HUES6 (cell line): ENCODE measurements around the gene SREBF2.

Experiments used
- H3K27ac ChIP-seq: 2 replicates; pipeline ENCODE4 v1.7.0; 2013; ENCODE audit warnings: low read depth, mild to moderate bottlenecking, low read length, inconsistent platforms
- H3K27me3 ChIP-seq: 2 replicates; pipeline ENCODE4 v1.6.1; 2013; ENCODE audit warnings: low read length; ENCODE audit not compliant: control insufficient read depth, insufficient read depth
- H3K36me3 ChIP-seq: 2 replicates; pipeline ENCODE4 v1.6.1; 2013; ENCODE audit warnings: low read length; ENCODE audit not compliant: control insufficient read depth, insufficient read depth
- H3K4me1 ChIP-seq: 2 replicates; pipeline ENCODE4 v1.6.1; 2013; ENCODE audit warnings: low read length; ENCODE audit not compliant: control insufficient read depth, insufficient read depth
- H3K4me3 ChIP-seq: 2 replicates; pipeline ENCODE4 v1.5.1; 2013; ENCODE audit warnings: low read depth, low read length
- H3K9ac ChIP-seq: one replicate; pipeline ENCODE4 v1.6.1; 2013; ENCODE audit warnings: mild to moderate bottlenecking, low read length
- H3K9me3 ChIP-seq: 2 replicates; pipeline ENCODE4 v1.6.1; 2013; ENCODE audit warnings: low read depth, low read length; ENCODE audit not compliant: control insufficient read depth, insufficient read depth

The SREBF2 gene

GRCh38 chr22:41904450-41905410, 71.8 kb downstream of the SREBF2 start:
- no peak overlapping the region for H3K27ac ChIP-seq

GRCh38 chr22:41905411-41906202, 72.7 kb downstream of the SREBF2 start:
- no peak overlapping the region for H3K9ac ChIP-seq
- H3K4me1 ChIP-seq, result peaks cover 20% of the 10 kb centered on the region; the same call in 1 of the 2 replicates
- H3K27me3 ChIP-seq, result peaks cover 30% of the 10 kb centered on the region
- no peak overlapping the region for H3K27ac ChIP-seq
- no peaks in the 10 kb centered on the region for H3K9me3 ChIP-seq
- peaks cover 74% of the 10 kb centered on the region for H3K36me3 ChIP-seq
- no peak overlapping the region for H3K4me3 ChIP-seq

More at GRCh38 chr22:41904450-41905410, 71.8 kb downstream of the SREBF2 start:
- H3K4me1 ChIP-seq, result peaks cover 17% of the 10 kb centered on the region; the same call in 1 of the 2 replicates
- no peaks in the 10 kb centered on the region for H3K9me3 ChIP-seq
- no peak overlapping the region for H3K9ac ChIP-seq
- H3K4me3 ChIP-seq, result no peak overlapping the region
- peaks cover 21% of the 10 kb centered on the region for H3K27me3 ChIP-seq
- peaks cover 82% of the 10 kb centered on the region for H3K36me3 ChIP-seq

GRCh38 chr22:41906822-41907221, 73.9 kb downstream of the SREBF2 start:
- peaks cover 62% of the 10 kb centered on the region for H3K36me3 ChIP-seq
- H3K27me3 ChIP-seq, result peaks cover 42% of the 10 kb centered on the region
- no peak overlapping the region for H3K9ac ChIP-seq
- no peaks in the 10 kb centered on the region for H3K9me3 ChIP-seq
- no peak overlapping the region for H3K27ac ChIP-seq
- no peak overlapping the region for H3K4me3 ChIP-seq
- H3K4me1 ChIP-seq, result peaks cover 23% of the 10 kb centered on the region; the same call in 1 of the 2 replicates

- no peaks in the 10 kb centered on the region for H3K9me3 ChIP-seq
- peaks cover 23% of the 10 kb centered on the region; the same call in 1 of the 2 replicates for H3K4me1 ChIP-seq
- peak overlapping the region; percentile 23 for H3K9ac ChIP-seq
- peaks cover 53% of the 10 kb centered on the region for H3K36me3 ChIP-seq
- H3K27ac ChIP-seq, result no peak overlapping the region
- peaks cover 51% of the 10 kb centered on the region for H3K27me3 ChIP-seq
- no peak overlapping the region for H3K4me3 ChIP-seq
These were observed 74.8 kb downstream of the SREBF2 start for GRCh38 chr22:41907436-41908401.

- Histone ChIP-seq H3K27ac (no peak overlapping the region), H3K4me1 (peaks cover 27% of the 10 kb centered on the region; the same call in 1 of the 2 replicates), H3K36me3 (peaks cover 43% of the 10 kb centered on the region), H3K27me3 (peaks cover 60% of the 10 kb centered on the region), H3K9ac (no peak overlapping the region), H3K4me3 (no peak overlapping the region), H3K9me3 (no peaks in the 10 kb centered on the region)
These were observed 75.8 kb downstream of the SREBF2 start for GRCh38 chr22:41908411-41909309.

GRCh38 chr22:41909310-41910049, 76.6 kb downstream of the SREBF2 start:
- H3K9me3 ChIP-seq, result no peaks in the 10 kb centered on the region
- peaks cover 35% of the 10 kb centered on the region for H3K36me3 ChIP-seq
- H3K9ac ChIP-seq, result no peak overlapping the region
- peaks cover 27% of the 10 kb centered on the region; the same call in 1 of the 2 replicates for H3K4me1 ChIP-seq
- no peak overlapping the region for H3K27ac ChIP-seq
- H3K27me3 ChIP-seq, result peaks cover 68% of the 10 kb centered on the region
- H3K4me3 ChIP-seq, result peak overlapping the region; percentile 40; the same call in 1 of the 2 replicates

GRCh38 chr22:41910050-41911000, 77.4 kb downstream of the SREBF2 start:
- H3K27ac ChIP-seq, result no peak overlapping the region
- H3K36me3 ChIP-seq, result peaks cover 26% of the 10 kb centered on the region
- peak overlapping the region; percentile 40; the same call in 1 of the 2 replicates for H3K4me3 ChIP-seq
- H3K27me3 ChIP-seq, result peaks cover 77% of the 10 kb centered on the region
- H3K9me3 ChIP-seq, result no peaks in the 10 kb centered on the region
- peaks cover 27% of the 10 kb centered on the region; the same call in 1 of the 2 replicates for H3K4me1 ChIP-seq
- H3K9ac ChIP-seq, result no peak overlapping the region

GRCh38 chr22:41911001-41911611, 78.2 kb downstream of the SREBF2 start:
- H3K27ac ChIP-seq, result no peak overlapping the region
- peaks cover 19% of the 10 kb centered on the region for H3K36me3 ChIP-seq
- no peak overlapping the region for H3K4me3 ChIP-seq
- H3K9ac ChIP-seq, result no peak overlapping the region
- no peaks in the 10 kb centered on the region for H3K9me3 ChIP-seq
- peaks cover 85% of the 10 kb centered on the region for H3K27me3 ChIP-seq
- peaks cover 33% of the 10 kb centered on the region; the same call in 1 of the 2 replicates for H3K4me1 ChIP-seq
